ENCODE data around the gene MOSMO. TPM values are rescaled to one million over a fixed set of nuclear protein-coding genes. Genes with fewer than 3 reads are reported as not detected.

Gene MOSMO
- total and polyA plus RNA-seq, 10 of the 15 experiments (the other 5 are each of a cell fraction or from before 2014, with no cell fraction given), result 1.7 to 26.7 (median 12.2) TPM

DNA sequence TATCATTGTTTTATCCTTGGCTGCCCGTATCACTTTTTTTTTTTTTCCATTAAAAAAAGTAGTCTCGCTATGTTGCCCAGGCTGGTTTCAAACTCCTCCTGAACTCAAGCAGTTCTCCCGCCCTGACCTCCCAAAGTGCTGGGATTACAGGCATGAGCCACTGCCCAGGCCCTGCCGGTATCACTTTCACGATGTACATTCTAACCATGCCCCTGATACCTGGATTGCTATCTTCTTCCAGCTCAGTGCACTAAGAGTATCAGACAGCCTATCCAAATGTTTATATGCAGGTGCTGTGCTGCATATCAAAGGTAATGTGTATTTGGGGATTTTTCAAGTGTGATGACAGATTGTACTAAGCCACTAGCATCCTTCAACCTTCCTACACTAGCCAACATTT is 14.2 kb downstream of the MOSMO start:
- RAD21 ChIA-PET (ENCODE audit: unreplicated experiment), result interaction anchor here (0.8 kb wide), 1 partner anchor 13 kb away, joined by 4 read pairs; no protein-coding TSS in a partner anchor
- Histone ChIP-seq H3K4me3 (no peak overlapping the region), H3K4me1 (ENCODE audit: control insufficient read depth, insufficient read depth, low read length) (peaks cover 13% of the 10 kb centered on the region; the same call in 1 of the 2 replicates), H3K27me3 (replicated peaks in 1 of 2; ENCODE audit: control insufficient read depth in 2 of 2, insufficient read depth in 2 of 2, low read length in 1 of 2) (no peaks in the 10 kb centered on the region), H2AFZ (ENCODE audit: control insufficient read depth, low read depth, low read length) (no peak overlapping the region), H3K9ac (ENCODE audit: control insufficient read depth, insufficient read depth, low read length) (no peak overlapping the region), H3K9me3 (replicated peaks; ENCODE audit: control insufficient read depth, insufficient read depth, low read length) (no peaks in the 10 kb centered on the region), H3K4me2 (ENCODE audit: control insufficient read depth, insufficient read depth) (no peak overlapping the region), H3K27ac (ENCODE audit: control insufficient read depth, insufficient read depth) (no peak overlapping the region), H3K79me2 (ENCODE audit: control insufficient read depth, insufficient read depth, low read length) (peaks cover 2% of the 10 kb centered on the region), H4K20me1 (ENCODE audit: control insufficient read depth, insufficient read depth) (no peaks in the 10 kb centered on the region), H3K36me3 (ENCODE audit: control insufficient read depth in 2 of 2, insufficient read depth in 2 of 2, low read length in 1 of 2) (no peaks in the 10 kb centered on the region)
- FAIRE-seq, result no peak
- in situ Hi-C loops (cut with MboI) (no loop called here), intact Hi-C loops (cut with micrococcal nuclease; ENCODE audit: unreplicated experiment) (no loop called here)
- TF ChIP-seq TCF3 (IDR thresholded peaks at IDR 0.05; ENCODE audit: borderline replicate concordance, insufficient read depth, low read depth, low read length) (no peak), TCF7 (IDR thresholded peaks at IDR 0.05; ENCODE audit: borderline replicate concordance) (no peak), ATF7 (IDR thresholded peaks at IDR 0.05; ENCODE audit: low read depth) (no peak), WRNIP1 (IDR thresholded peaks at IDR 0.05; ENCODE audit: borderline replicate concordance, low read depth, low read length) (no peak), EZH2 (IDR thresholded peaks at IDR 0.05; ENCODE audit: borderline replicate concordance, control insufficient read depth, low read depth, low read length) (no peak), BHLHE40 (IDR thresholded peaks at IDR 0.05; ENCODE audit: borderline replicate concordance in 1 of 2, low read depth in 2 of 2, low read length in 1 of 2) (no peak), ZZZ3 (IDR thresholded peaks at IDR 0.05; ENCODE audit: control insufficient read depth, insufficient read length, low read depth) (no peak), TARDBP (IDR thresholded peaks at IDR 0.05; ENCODE audit: borderline replicate concordance) (no peak), ZBED1 (IDR thresholded peaks at IDR 0.05; ENCODE audit: borderline replicate concordance) (no peak)
- TF ChIP-seq, protein P1, sequence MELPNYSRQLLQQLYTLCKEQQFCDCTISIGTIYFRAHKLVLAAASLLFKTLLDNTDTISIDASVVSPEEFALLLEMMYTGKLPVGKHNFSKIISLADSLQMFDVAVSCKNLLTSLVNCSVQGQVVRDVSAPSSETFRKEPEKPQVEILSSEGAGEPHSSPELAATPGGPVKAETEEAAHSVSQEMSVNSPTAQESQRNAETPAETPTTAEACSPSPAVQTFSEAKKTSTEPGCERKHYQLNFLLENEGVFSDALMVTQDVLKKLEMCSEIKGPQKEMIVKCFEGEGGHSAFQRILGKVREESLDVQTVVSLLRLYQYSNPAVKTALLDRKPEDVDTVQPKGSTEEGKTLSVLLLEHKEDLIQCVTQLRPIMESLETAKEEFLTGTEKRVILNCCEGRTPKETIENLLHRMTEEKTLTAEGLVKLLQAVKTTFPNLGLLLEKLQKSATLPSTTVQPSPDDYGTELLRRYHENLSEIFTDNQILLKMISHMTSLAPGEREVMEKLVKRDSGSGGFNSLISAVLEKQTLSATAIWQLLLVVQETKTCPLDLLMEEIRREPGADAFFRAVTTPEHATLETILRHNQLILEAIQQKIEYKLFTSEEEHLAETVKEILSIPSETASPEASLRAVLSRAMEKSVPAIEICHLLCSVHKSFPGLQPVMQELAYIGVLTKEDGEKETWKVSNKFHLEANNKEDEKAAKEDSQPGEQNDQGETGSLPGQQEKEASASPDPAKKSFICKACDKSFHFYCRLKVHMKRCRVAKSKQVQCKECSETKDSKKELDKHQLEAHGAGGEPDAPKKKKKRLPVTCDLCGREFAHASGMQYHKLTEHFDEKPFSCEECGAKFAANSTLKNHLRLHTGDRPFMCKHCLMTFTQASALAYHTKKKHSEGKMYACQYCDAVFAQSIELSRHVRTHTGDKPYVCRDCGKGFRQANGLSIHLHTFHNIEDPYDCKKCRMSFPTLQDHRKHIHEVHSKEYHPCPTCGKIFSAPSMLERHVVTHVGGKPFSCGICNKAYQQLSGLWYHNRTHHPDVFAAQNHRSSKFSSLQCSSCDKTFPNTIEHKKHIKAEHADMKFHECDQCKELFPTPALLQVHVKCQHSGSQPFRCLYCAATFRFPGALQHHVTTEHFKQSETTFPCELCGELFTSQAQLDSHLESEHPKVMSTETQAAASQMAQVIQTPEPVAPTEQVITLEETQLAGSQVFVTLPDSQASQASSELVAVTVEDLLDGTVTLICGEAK (IDR thresholded peaks at IDR 0.05; ENCODE audit: borderline replicate concordance), result no peak
- no peak for DNase-seq (ENCODE audit: low read depth, low spot score)
- SMC1A ChIA-PET (ENCODE audit: uncharacterized antibody, unreplicated experiment), result interaction anchor here (1.5 to 3.0 kb wide), 3 partner anchors 11 to 13 kb away, joined by 3 to 9 read pairs (median 9); no protein-coding TSS in a partner anchor
- POLR2A ChIA-PET, result interaction anchor here (1.1 to 2.4 kb wide), 3 partner anchors 10 to 27 kb away, joined by 4 to 11 read pairs (median 5); no protein-coding TSS in a partner anchor
- no peak; the same call in 2 of the 3 replicates for ATAC-seq
- CTCF ChIA-PET, result interaction anchor here (1.5 kb wide), 1 partner anchor 56 kb away, joined by 9 read pairs; no protein-coding TSS in a partner anchor
- BruUV-seq (replicated peaks), result no TSS peak
- WGBS (ENCODE audit: insufficient coverage, insufficient replicate concordance, low lambda C conversion rate, missing lambda C conversion rate), result 89% methylated on average over 5 of the region's 5 CpGs
